Measurements from ENCODE around the gene NGRN. TPM values are rescaled to one million over a fixed set of nuclear protein-coding genes. Genes with fewer than 3 reads are reported as not detected.
"Not testable (repeated sequence)": the region's sequence is repeated elsewhere in the genome, so short reads cannot be mapped to it uniquely, and the experiment has no call there.

NGRN gene
- total RNA-seq, 3 donors from 2014 or later (not counting 1 experiment from before 2014, with no cell fraction given), result 33.4 to 43.5 (median 33.5) TPM

DNA sequence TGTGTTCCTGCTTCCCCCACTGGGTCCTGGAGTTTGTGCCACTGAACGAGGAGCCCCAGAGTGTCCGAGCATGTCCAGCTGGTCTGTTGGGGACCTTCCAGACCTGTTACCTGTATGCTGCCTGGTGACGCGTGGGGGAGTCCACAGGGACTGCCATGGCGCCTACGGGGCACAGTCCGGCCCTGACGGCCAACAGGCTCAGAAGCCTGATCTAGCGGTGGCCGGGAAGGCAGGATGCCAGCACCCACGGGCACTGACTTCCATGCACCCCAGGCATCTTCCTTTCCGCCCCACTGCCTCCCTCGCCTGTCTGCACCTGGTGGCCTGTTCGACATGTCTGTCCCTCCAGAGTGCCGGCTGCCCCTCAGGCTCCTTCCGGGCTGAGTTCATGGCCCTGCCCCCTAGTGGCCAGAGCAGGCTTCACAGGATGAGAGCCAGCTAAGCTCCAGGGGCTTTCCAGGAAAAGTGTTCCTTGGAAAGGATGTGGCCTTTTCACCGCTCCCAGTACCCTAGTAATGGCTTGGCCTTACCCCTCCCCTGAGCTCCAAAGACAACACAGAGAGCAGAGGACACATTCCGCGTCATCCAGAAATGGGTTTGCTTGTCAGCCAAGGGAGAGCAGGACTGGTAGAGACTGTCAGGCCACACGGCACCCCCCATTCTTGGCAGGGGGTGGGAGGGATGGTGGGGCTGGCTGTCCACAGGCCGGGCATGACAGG lies 35.7 kb downstream of the NGRN start:
- peaks cover 13% of the 10 kb centered on the region in 2 donors for H3K4me1 Mint-ChIP-seq

DNA sequence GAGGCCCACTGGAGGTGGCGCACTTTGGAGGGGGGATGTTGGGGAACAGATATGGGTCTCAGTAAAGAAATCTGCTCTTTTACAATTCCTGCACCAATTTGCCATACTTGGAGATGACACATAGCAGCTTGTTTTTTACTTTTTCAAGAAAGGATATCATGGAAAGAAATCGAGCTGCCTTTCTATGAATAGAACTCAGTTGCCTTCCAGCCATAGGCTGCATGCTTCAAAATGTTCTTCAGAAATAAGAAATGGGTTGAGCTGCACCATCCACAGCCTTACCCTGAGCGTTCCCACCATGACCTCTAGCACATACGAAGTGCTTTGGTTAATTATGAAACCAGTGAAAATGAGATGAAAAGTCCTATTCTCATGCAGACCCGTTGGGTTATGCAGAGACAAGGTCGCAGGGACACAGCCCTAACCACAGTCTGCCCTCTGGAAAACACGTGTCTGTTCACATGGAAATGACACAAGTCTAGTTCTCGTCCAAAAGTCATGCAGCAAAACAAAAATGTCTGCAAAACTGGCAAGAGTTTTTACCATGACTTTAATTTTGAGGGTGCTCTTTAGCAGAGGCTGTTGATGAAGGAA lies 36.3 kb downstream of the NGRN start:
- TF ChIP-seq, protein P1, sequence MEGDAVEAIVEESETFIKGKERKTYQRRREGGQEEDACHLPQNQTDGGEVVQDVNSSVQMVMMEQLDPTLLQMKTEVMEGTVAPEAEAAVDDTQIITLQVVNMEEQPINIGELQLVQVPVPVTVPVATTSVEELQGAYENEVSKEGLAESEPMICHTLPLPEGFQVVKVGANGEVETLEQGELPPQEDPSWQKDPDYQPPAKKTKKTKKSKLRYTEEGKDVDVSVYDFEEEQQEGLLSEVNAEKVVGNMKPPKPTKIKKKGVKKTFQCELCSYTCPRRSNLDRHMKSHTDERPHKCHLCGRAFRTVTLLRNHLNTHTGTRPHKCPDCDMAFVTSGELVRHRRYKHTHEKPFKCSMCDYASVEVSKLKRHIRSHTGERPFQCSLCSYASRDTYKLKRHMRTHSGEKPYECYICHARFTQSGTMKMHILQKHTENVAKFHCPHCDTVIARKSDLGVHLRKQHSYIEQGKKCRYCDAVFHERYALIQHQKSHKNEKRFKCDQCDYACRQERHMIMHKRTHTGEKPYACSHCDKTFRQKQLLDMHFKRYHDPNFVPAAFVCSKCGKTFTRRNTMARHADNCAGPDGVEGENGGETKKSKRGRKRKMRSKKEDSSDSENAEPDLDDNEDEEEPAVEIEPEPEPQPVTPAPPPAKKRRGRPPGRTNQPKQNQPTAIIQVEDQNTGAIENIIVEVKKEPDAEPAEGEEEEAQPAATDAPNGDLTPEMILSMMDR (IDR thresholded peaks at IDR 0.05), result no peak
- no peak overlapping the region for H3K4me3 Mint-ChIP-seq
- WGBS (ENCODE audit: insufficient coverage), result 80% methylated on average over 7 of the region's 8 CpGs
- Histone ChIP-seq H3K9me3 (ENCODE audit: control insufficient read depth, insufficient read depth, low read length) (no peaks in the 10 kb centered on the region), H3K4me3 (ENCODE audit: low read length) (no peak overlapping the region), H3K4me1 (ENCODE audit: control insufficient read depth, insufficient read depth, low read length) (peaks cover 20% of the 10 kb centered on the region), H3K27ac (ENCODE audit: low read length) (no peak overlapping the region), H3K27me3 (ENCODE audit: control insufficient read depth, insufficient read depth, low read length) (no peaks in the 10 kb centered on the region), H3K36me3 (ENCODE audit: control insufficient read depth, insufficient read depth, low read length) (no peaks in the 10 kb centered on the region)
- no peak for DNase-seq
- H3K27me3 Mint-ChIP-seq (ENCODE audit: low read depth in 2 of 2), result peaks cover 0 to 2% of the 10 kb centered on the region in 2 donors
- no peak overlapping the region for H3K27ac Mint-ChIP-seq
- H3K36me3 Mint-ChIP-seq, result no peaks in the 10 kb centered on the region
- no peaks in the 10 kb centered on the region for H3K9me3 Mint-ChIP-seq
- peaks cover 19 to 20% of the 10 kb centered on the region in 2 donors for H3K4me1 Mint-ChIP-seq
- intact Hi-C loops (cut with micrococcal nuclease), result no loop called here
- no peak for ATAC-seq

More for the DNA sequence above, 35.7 kb downstream of the NGRN start:
- H3K27me3 Mint-ChIP-seq (ENCODE audit: low read depth in 2 of 2), result peaks cover 0 to 2% of the 10 kb centered on the region in 2 donors
- WGBS (ENCODE audit: insufficient coverage), result 70% methylated on average over 21 of the region's 21 CpGs
- ATAC-seq (peak; percentile 49 to 67 (median 66)), DNase-seq (peak; percentile 53 to 76)
- Histone ChIP-seq H3K36me3 (ENCODE audit: control insufficient read depth, insufficient read depth, low read length) (no peaks in the 10 kb centered on the region), H3K4me1 (ENCODE audit: control insufficient read depth, insufficient read depth, low read length) (peaks cover 14% of the 10 kb centered on the region), H3K27me3 (ENCODE audit: control insufficient read depth, insufficient read depth, low read length) (no peaks in the 10 kb centered on the region), H3K4me3 (ENCODE audit: low read length) (no peak overlapping the region), H3K27ac (ENCODE audit: low read length) (no peak overlapping the region), H3K9me3 (ENCODE audit: control insufficient read depth, insufficient read depth, low read length) (no peaks in the 10 kb centered on the region)
- intact Hi-C loops (cut with micrococcal nuclease), result no loop called here
- no peak overlapping the region for H3K4me3 Mint-ChIP-seq
- no peak overlapping the region for H3K27ac Mint-ChIP-seq
- H3K36me3 Mint-ChIP-seq, result no peaks in the 10 kb centered on the region
- H3K9me3 Mint-ChIP-seq, result no peaks in the 10 kb centered on the region
- TF ChIP-seq, protein P1 (IDR thresholded peaks at IDR 0.05), result peak; percentile 92

DNA sequence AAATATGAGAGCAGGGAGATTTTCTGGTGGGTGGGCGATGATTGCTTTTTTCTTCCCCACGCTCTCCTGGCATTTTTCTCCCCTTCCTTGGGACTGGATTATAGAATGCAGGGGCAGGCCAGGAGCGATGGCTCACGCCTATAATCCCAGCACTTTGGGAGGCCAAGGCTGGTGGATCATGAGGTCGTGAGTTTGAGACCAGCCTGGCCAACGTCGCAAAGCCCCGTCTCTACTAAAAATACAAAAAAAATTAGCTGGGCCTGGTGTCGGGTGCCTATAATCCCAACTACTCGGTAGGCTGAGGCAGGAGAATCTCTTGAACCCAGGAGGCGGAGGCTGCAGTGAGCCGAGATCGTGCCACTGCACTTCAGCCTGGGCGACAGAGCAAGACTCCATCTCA lies 39.9 kb downstream of the NGRN start:
- peaks cover 20% of the 10 kb centered on the region for H3K4me1 ChIP-seq (ENCODE audit: control insufficient read depth, insufficient read depth, low read length)
- H3K4me3 ChIP-seq (ENCODE audit: low read length); H3K27ac ChIP-seq (ENCODE audit: low read length); H3K36me3 Mint-ChIP-seq; H3K4me3 Mint-ChIP-seq; H3K27me3 ChIP-seq (ENCODE audit: control insufficient read depth, insufficient read depth, low read length); H3K9me3 Mint-ChIP-seq; H3K9me3 ChIP-seq (ENCODE audit: control insufficient read depth, insufficient read depth, low read length); H3K27me3 Mint-ChIP-seq (ENCODE audit: low read depth in 2 of 2); H3K36me3 ChIP-seq (ENCODE audit: control insufficient read depth, insufficient read depth, low read length); intact Hi-C loops (cut with micrococcal nuclease); DNase-seq; ATAC-seq: not testable (repeated sequence)
- Mint-ChIP-seq H3K4me1 (peaks cover 24% of the 10 kb centered on the region in 2 donors), H3K27ac (peak overlapping the region in 1 of 2 donors; percentile 72)
- 97% methylated on average over 14 of the region's 14 CpGs for WGBS (ENCODE audit: insufficient coverage)

DNA sequence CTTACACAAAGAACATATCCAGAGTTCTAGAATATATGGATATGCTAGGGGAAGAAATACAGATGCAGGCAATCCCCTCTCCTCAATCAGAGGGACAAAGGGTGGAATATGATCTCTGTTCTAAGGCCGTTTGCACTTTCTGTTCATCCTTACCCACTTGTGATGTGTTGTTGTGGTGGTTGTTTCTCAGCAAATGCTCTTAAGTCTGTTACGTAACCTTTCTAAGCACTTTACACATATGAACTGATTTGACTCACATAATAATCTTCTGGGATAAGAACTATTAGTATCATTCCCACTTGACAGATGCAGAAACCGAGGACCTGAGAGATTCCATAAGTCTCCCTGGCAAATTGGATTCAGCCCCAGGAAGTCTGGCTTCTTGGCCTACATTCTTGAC lies 40.5 kb downstream of the NGRN start:
- H3K36me3 ChIP-seq (ENCODE audit: control insufficient read depth, insufficient read depth, low read length), result no peaks in the 10 kb centered on the region
- H3K36me3 Mint-ChIP-seq, result no peaks in the 10 kb centered on the region
- H3K4me1 Mint-ChIP-seq, result peaks cover 24% of the 10 kb centered on the region in 2 donors
- intact Hi-C loops (cut with micrococcal nuclease), result no loop called here
- ATAC-seq, result peak; percentile 45 to 63 (median 58)
- peak overlapping the region; percentile 8 for H3K27ac ChIP-seq (ENCODE audit: low read length)
- H3K4me1 ChIP-seq (ENCODE audit: control insufficient read depth, insufficient read depth, low read length), result peaks cover 18% of the 10 kb centered on the region
- no peaks in the 10 kb centered on the region for H3K27me3 ChIP-seq (ENCODE audit: control insufficient read depth, insufficient read depth, low read length)
- 83% methylated on average over 2 of the region's 3 CpGs for WGBS (ENCODE audit: insufficient coverage)
- TF ChIP-seq, protein P1 (IDR thresholded peaks at IDR 0.05), result no peak
- peak overlapping the region; percentile 60 to 72 for H3K27ac Mint-ChIP-seq
- H3K9me3 ChIP-seq (ENCODE audit: control insufficient read depth, insufficient read depth, low read length), result no peaks in the 10 kb centered on the region
- DNase-seq, result no peak
- no peaks in the 10 kb centered on the region for H3K9me3 Mint-ChIP-seq
- H3K27me3 Mint-ChIP-seq (ENCODE audit: low read depth in 2 of 2), result peaks cover 0 to 2% of the 10 kb centered on the region in 2 donors
- H3K4me3 ChIP-seq (ENCODE audit: low read length), result no peak overlapping the region
- peak overlapping the region; percentile 66 for H3K4me3 Mint-ChIP-seq

Measured in natural killer cell (primary cell).